GM21723 (cell line): ENCODE measurements around the gene CNIH4.
"Not testable (repeated sequence)": the region's sequence is repeated elsewhere in the genome, so short reads cannot be mapped to it uniquely, and the experiment has no call there.

Experiments
- ATAC-seq: cut with Tn5 transposase; IDR thresholded peaks from one replicate; pipeline ENCODE4 v1.9.1; 2021; ENCODE audit warnings: mild to moderate bottlenecking, moderate library complexity; ENCODE audit not compliant: unreplicated experiment

CNIH4 gene

DNA sequence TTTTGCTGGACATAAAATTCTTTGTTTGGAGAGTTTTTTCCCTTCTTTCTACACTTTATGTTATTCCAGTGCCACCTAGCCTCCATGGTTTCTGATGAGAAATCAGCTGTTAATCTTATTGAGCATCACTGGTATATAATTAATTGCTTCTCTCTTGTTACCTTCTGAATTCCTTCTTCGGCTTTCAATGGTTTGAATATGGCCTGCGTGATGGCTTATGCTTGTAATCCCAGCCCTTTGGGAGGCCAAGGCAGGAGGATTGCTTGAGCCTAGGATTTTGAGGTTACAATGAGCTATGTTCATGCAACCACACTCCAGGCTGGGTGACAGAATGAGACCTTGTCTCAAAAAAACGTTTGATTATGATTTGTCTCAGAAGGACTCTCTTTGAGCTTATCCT lies 13.0 kb upstream of the CNIH4 start:
- no peak for ATAC-seq

- ATAC-seq: no peak
Measured at GRCh38 chr1:224348137-224348536, 8.5 kb upstream of the CNIH4 start.

GRCh38 chr1:224349716-224350115 lies 7.0 kb upstream of the CNIH4 start:
- ATAC-seq: not testable (repeated sequence)

DNA sequence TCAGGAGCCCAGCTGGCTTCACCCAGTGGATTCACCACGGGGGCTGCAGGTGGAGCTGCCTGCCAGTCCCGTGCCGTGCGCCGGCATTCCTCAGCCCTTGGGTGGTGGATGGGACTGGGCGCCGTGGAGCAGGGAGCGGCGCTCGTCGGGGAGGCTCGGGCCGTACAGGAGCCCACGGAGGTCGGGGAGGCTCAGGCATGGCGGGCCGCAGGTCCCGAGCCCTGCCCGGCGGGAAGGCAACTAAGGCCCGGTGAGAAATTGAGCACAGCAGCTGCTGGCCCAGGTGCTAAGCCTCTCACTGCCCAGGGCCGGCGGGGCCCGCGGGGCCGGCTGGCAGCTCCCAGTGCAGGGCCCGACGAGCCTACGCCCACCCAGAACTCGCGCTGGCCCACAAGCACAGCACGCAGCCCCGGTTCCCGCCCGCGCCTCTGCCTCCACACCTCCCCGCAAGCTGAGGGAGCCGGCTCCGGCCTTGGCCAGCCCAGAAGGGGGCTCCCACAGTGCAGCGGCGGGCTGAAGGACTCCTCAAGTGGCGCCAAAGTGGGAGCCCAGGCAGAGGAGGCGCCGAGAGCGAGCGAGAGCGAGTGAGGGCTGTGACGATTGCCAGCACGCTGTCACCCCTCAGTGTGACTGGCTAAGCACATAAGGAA lies 4.1 kb upstream of the CNIH4 start:
- not testable (repeated sequence) for ATAC-seq

- ATAC-seq: no peak
Measured at GRCh38 chr1:224353975-224354925, 2.4 kb upstream of the CNIH4 start.

DNA sequence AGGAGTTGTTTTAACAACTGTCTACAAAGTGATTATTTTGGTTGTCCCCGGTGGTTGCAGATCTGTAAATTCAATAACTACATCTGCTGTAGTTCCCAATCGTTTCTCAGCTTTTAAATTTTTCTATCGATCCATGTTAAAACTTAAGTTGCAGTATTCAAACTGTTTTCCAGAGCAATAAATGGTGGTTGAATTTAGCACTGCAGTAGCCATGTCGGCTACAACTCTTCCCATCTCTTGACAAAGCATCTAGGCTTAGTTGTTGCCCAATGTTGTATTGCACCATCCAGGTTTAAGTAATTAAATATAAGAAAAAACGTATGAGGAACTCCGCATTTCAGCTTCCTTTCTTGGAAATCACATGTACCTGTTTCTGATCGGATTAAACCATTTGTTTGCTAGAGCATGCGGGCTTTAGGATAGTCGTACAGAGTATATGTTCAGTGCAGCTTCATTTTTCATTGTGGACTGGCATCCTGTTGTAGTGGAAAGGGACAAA lies 996 bp downstream of the CNIH4 start:
- ATAC-seq: no peak

GRCh38 chr1:224358237-224358636 lies 1.6 kb downstream of the CNIH4 start:
- ATAC-seq: no peak

- no peak for ATAC-seq
Measured at GRCh38 chr1:224359207-224359606, 2.5 kb downstream of the CNIH4 start.

GRCh38 chr1:224368409-224368808 lies 11.7 kb downstream of the CNIH4 start:
- peak; percentile 93 for ATAC-seq

DNA sequence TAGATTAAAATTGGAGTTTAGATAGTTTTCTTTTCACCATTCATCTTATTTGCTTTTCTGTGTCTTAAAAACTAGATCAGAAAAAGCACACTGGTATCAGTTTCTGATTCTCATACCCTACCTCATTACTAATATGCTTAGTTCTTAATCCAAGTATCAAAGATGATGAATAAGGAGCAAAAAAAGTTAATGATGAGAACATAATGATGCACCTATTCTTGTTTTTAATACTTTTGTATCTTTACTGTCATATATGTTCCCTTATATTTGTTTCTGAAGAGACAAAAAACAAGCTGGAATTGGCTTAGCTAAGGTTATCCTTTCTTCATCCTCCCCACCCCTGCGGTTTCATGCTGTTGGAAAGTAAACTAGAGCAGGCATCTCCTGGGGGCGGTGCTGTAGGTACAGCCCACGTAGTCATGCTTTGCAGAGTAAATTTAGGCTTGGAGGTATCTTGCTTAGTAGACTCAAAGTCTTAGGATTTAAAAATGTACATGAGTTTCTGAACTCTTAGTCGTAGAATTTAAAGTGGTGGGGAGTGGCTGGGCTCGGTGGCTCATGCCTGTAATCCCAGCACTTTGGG lies 16.4 kb downstream of the CNIH4 start:
- no peak for ATAC-seq

GRCh38 chr1:224375059-224375458 lies 18.4 kb downstream of the CNIH4 start:
- no peak for ATAC-seq

GRCh38 chr1:224377676-224378006 lies 21.0 kb downstream of the CNIH4 start:
- ATAC-seq: peak; percentile 68

DNA sequence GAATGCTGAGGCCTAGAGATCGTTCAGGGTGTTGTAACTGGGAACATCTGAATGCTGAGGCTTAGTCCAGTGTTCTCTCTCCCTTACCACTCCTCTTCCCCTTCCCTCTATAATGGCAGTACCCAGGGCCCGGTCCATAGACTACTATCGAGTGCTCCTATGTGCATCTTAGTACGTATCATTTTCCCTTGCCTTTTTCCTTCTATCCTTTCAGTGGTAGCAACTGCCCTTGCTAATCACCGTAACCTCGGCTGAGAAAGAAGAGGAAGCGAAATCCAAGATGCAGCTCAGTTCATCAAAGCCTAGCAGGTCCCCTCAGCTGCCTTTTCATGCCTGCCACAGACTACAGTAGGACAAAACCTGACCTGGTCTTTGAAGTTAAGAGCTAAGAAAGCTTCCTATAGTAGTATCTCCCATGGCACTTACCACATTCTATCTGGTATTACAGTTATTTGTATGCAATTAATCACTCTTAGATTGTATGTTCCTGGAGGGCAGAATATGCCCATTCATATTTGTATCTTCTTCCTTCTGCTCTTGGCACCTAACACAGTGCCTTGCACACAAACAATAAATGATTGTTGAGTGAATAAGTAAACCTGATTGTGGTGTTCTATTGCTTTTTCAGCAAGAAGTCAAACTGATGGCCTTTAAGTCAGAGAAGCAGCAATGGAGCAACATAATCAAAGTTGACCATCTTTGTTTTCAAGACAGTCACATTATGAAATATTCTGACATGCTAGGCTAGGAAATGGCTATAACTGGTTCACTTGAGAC lies 22.4 kb downstream of the CNIH4 start:
- ATAC-seq: peak; percentile 53

- ATAC-seq: peak; percentile 64
Measured at GRCh38 chr1:224380003-224380402, 23.3 kb downstream of the CNIH4 start.

- no peak for ATAC-seq
Measured at GRCh38 chr1:224381880-224382548, 25.3 kb downstream of the CNIH4 start.

DNA sequence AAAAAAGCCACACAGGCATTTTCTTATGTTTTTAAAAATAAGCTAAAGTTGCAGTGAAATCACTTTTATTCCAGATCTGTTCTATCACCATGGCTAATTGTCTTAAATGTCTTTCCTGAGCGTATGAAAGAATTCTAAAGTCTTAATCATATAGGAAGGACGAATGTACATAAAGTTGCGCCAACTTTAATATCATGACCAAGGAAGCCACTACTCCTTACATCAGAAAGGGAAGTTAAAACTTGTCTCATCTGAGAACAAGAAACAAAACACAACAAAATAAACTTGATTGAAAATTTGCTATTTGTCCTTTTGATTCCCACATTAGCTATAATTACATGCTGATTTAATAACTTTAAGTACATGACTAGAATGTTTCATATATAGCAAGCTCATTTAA lies 26.5 kb downstream of the CNIH4 start:
- no peak for ATAC-seq

- ATAC-seq: no peak
Measured at GRCh38 chr1:224387302-224387912, 30.7 kb downstream of the CNIH4 start.

DNA sequence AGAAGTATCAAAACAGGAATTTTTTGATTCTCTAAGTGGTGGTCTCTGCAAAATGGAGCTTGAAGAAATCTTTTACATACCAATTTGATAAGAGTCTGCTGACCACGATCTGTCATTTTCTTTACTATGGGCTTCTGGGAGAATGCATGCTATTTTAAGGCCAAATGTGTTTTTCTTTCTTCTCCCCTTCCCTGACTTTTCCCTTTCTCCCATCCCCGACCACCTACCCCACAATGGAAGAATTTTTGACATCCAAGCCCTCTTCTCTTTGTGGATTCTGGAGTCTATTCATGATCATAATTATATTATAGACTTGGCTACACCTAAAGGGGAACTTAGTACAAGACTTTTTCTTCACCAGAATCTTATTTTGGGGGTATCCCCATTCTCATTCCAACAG lies 31.3 kb downstream of the CNIH4 start:
- ATAC-seq: no peak

DNA sequence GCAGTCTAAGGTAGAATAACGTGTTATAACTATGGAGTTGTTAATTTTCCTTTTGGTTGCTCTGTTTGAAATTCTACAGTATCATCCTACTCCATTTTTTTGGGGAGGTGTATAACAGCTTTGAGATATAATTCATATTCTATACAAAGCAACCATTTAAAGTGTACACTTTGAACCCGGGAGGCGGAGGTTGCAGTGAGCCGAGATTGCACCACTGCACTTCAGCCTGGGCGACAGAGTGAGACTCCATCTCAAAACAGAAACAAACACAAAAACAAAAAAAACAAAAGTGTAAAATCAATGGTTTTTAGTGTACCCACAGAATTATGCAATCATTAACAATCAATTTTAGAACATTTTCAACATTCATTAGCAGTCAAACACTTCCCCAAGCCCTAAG lies 33.8 kb downstream of the CNIH4 start:
- ATAC-seq: no peak
